ENCODE results near the gene GPR108.
"Not testable (repeated sequence)": the region's sequence is repeated elsewhere in the genome, so short reads cannot be mapped to it uniquely, and the experiment has no call there.

Gene GPR108

GRCh38 chr19:6737284-6737872 lies at the start of gene GPR108:
TSS of gene GPR108 (minus strand) at chr19:6737580. CDS start at chr19:6737576, 4 bp downstream.
- peak; percentile 99 to 100 for DNase-seq

- DNase-seq, result no peak
Observed at GRCh38 chr19:6779206-6779605, 41.8 kb upstream of the GPR108 start.

GRCh38 chr19:6778386-6778785 lies 41.0 kb upstream of the GPR108 start:
- no peak for DNase-seq

- DNase-seq, result no peak
Observed at GRCh38 chr19:6777434-6777833, 40.1 kb upstream of the GPR108 start.

- DNase-seq, result no peak
Observed at GRCh38 chr19:6776999-6777398, 39.6 kb upstream of the GPR108 start.

GRCh38 chr19:6776045-6776444 lies 38.7 kb upstream of the GPR108 start:
- not testable (repeated sequence) for DNase-seq

- DNase-seq, result peak; percentile 79 to 88
Observed at GRCh38 chr19:6774821-6775707, 37.7 kb upstream of the GPR108 start.

GRCh38 chr19:6773323-6773931 lies 36.0 kb upstream of the GPR108 start:
- peak; percentile 53 to 69 for DNase-seq

- no peak for DNase-seq
Observed at GRCh38 chr19:6772866-6773322, 35.5 kb upstream of the GPR108 start.

- peak; percentile 89 to 96 for DNase-seq
Observed at GRCh38 chr19:6772028-6772865, 34.9 kb upstream of the GPR108 start, which contains the start of gene VAV1. TSS of gene VAV1 (plus strand) at chr19:6772708. CDS start at chr19:6772808, 100 bp downstream.

- DNase-seq, result not testable (repeated sequence)
Observed at GRCh38 chr19:6771648-6772027, 34.3 kb upstream of the GPR108 start.

- DNase-seq, result peak; percentile 83 to 90
Observed at GRCh38 chr19:6769006-6769619, 31.7 kb upstream of the GPR108 start.

GRCh38 chr19:6768236-6768785 lies 30.9 kb upstream of the GPR108 start:
- DNase-seq, result no peak

- peak; percentile 96 to 97 for DNase-seq
Observed at GRCh38 chr19:6767357-6768235, 30.2 kb upstream of the GPR108 start, which contains the start of gene SH2D3A. TSS of gene SH2D3A (minus strand) at chr19:6767435. CDS start at chr19:6763748, 3,687 bp downstream.

GRCh38 chr19:6767081-6767356 lies 29.6 kb upstream of the GPR108 start:
- DNase-seq, result no peak

GRCh38 chr19:6766357-6767080 lies 29.1 kb upstream of the GPR108 start:
- DNase-seq, result no peak

GRCh38 chr19:6765738-6766356 lies 28.5 kb upstream of the GPR108 start:
- DNase-seq, result no peak

- not testable (repeated sequence) for DNase-seq
Observed at GRCh38 chr19:6762253-6762797, 24.9 kb upstream of the GPR108 start.

GRCh38 chr19:6761053-6761676 lies 23.8 kb upstream of the GPR108 start:
- no peak for DNase-seq
